Heart left ventricle (tissue), 16 donors: ENCODE data around the gene TMEM132A. TPM values are rescaled to one million over a fixed set of nuclear protein-coding genes. Genes with fewer than 3 reads are reported as not detected.
A peak's percentile ranks its signal among the peaks of the same experiment; 100 is the strongest.

Source experiments
- ATAC-seq, 4 donors: fragments of 200-7000 bp; cut with Tn5 transposase; one replicate each; pipeline ENCODE4 v1.9.1; 2020 to 2022; ENCODE audit warnings: moderate library complexity in 4 of 4, mild to moderate bottlenecking in 3 of 4, moderate number of reproducible peaks in 1 of 4
- DNase-seq, 5 donors: peaks; one replicate each; pipeline ENCODE4 v3.0.0-alpha.2; 2020
- H3K27ac ChIP-seq, 12 donors: fragments of 200-600 bp; sonication (generic) in 4 of 12; one replicate each; pipeline versions ENCODE4 v1.5.0 to v1.8.0; 2016 to 2022; ENCODE audit warnings: mild to moderate bottlenecking in 2 of 12
- H3K27me3 ChIP-seq, 9 donors: fragments of 200-600 bp; sonication (generic) in 2 of 9; one replicate each; pipeline versions ENCODE4 v1.5.1 to v1.8.0; 2016 to 2022; ENCODE audit warnings: mild to moderate bottlenecking in 3 of 9
- H3K36me3 ChIP-seq, 9 donors: fragments of 200-600 bp; sonication (generic) in 2 of 9; one replicate each; pipeline versions ENCODE4 v1.5.0 to v1.8.0; 2018 to 2022; ENCODE audit warnings: mild to moderate bottlenecking in 2 of 9
- H3K4me1 ChIP-seq, 12 donors: fragments of 200-600 bp; sonication (generic) in 4 of 12; one replicate each; pipeline versions ENCODE4 v1.5.0 to v1.8.0; 2016 to 2022; ENCODE audit warnings: mild to moderate bottlenecking in 3 of 12
- H3K4me3 ChIP-seq, 12 donors: fragments of 200-600 bp; sonication (generic) in 4 of 12; one replicate each; pipeline versions ENCODE4 v1.5.0 to v1.8.0; 2017 to 2022; ENCODE audit warnings: mild to moderate bottlenecking in 9 of 12, moderate library complexity in 4 of 12
- H3K9me3 ChIP-seq, 12 donors: fragments of 200-600 bp; sonication (generic) in 4 of 12; one replicate each; pipeline versions ENCODE4 v1.5.0 to v1.8.0; 2016 to 2022; ENCODE audit warnings: mild to moderate bottlenecking in 1 of 12
- CTCF ChIP-seq, 12 donors: fragments of 200-600 bp; sonication (generic) in 4 of 12; IDR thresholded peaks; one replicate each; pipeline versions ENCODE4 v1.5.0 to v1.8.0; 2018 to 2022; ENCODE audit warnings: antibody characterized with exemption in 12 of 12, mild to moderate bottlenecking in 5 of 12
- POLR2A ChIP-seq, 2 donors: fragments of 450-650 bp; IDR thresholded peaks; one replicate each; pipeline ENCODE4 v1.6.1; 2017; ENCODE audit warnings: antibody characterized with exemption in 2 of 2, mild to moderate bottlenecking in 2 of 2, moderate library complexity in 2 of 2
- WGBS, 4 donors: extraction: QIAGEN DNeasy Blood & Tissue Kit in 2 of 4; methylation state at CpG; one replicate each; pipeline versions ENCODE4 v1.1.5 to v1.1.7; 2013 to 2018; 5-methylcytosine and 5-hydroxymethylcytosine counted together
- intact Hi-C, 10 donors: fragments of 100-400 bp; cut with DNase I; formaldehyde crosslinking; loops; one replicate each; pipeline versions ENCODE4 v1.11.1 to v1.14.2; 2022
- polyA plus RNA-seq, 2 donors: library from polyadenylated mRNA; stranded (reverse); fragments of 200-250 nt; gene quantifications; one replicate each; pipeline ENCODE4 v1.2.3, GENCODE V29; 2013
- total RNA-seq, 9 donors: library from RNA; depleted of rRNA in 2 of 9; stranded (reverse); fragments of >200 nt in 2 of 9; fragmentation: NEBNext Ultra II Directional in 3 of 9; extraction: Animal tissue kit (Norgen Biotek cat#: 25700) in 3 of 9; gene quantifications; one replicate each; pipeline versions ENCODE4 v1.1.0 to v1.2.4, GENCODE V29; 2016 to 2023
- donor health status: ischemic (EF 13 %, LVEDD 7.1; RV severe dilation, severe dysfunction).
- donor health status: healthy with polysubstance abuse.
- donor health status: DM: no; HTN: yes; CAD: no.
- donor health status: DM: no; HTN: no; CAD: no.
- donor health status: ischemic (EF 25% LVEDD 6.9; RV normal size, moderate dysfunction).
- donor health status: ischemic (EF 25% LVEDD 5.7; RV mildly dilated, moderate dysfunction).
- donor health status: healthy.
- donor health status: DM: yes; HTN: yes; CAD: no.
- donor health status: ischemic (EF 35%, LVEDD 5.7; RV mildly dilated, moderate dysfunction).
- donor health status: nonischemic (EF 11% LVEDD 7.7; RV severe dilation, severe dysfunction).
- donor health status: DM: yes; HTN: yes; CAD: no.
- donor health status: PGD.
- donor health status: ischemic (EF 29% LVEDD 5.4; RV normal size, mild dysfunction).
- donor health status: nonischemic (EF 23%, LVEDD 6.1; RV moderate dilation, normal function).

The TMEM132A gene
- total and polyA plus RNA-seq, 11 donors, result 3.1 to 16.1 (median 8.5) TPM

DNA sequence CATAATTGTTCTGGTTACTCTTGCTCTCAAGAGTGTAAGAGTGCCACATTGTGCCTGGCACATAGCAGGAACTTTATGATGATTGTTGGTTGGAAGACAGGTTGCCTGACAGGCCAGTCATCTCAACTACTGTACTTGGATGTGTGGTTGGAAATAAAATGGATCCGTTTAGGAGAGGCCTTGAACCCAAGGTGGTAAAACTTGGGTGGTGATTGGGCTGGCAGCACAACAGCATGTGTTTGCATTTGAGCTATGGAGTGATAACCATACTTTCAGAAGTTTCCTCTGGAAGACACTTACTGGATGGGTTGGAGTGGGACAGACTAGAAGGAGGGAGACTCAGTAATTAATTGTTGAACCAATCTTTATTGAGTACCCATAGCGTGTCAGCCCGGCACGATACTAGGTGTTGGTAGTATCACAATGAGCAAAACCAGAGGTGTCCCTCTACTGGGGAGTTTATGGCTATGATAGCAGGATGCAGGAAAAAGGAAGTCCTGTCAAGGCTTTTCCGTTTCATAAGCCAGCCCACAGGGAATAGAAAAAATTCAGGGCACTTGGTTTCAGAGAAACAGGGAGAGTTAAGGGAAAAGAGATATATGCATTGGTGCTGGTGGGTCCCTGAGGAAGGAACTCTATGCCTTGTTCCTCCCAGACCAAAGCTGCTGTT lies 13.4 kb upstream of the TMEM132A start:
- DNase-seq (no peak), ATAC-seq (no peak)
- H3K36me3 ChIP-seq, result no peaks in the 10 kb centered on the region
- 42 to 50% (median 44%) methylated on average over 5 of the region's 5 CpGs for WGBS, 4 donors
- TF ChIP-seq POLR2A (IDR thresholded peaks at IDR 0.05), result peak in 1 of 2 donors; percentile 25
- TF ChIP-seq CTCF (IDR thresholded peaks at IDR 0.05), result peak in 8 of 12 donors; percentile 8 to 45 (median 24)
- H3K9me3 ChIP-seq, result no peaks in the 10 kb centered on the region
- intact Hi-C loops, result loop anchor here in 1 of 10 donors (5.0 kb wide), 1 partner anchor 41 kb away; the partner anchor contains the start of gene SLC15A3
- no peaks in the 10 kb centered on the region for H3K27me3 ChIP-seq
- no peak overlapping the region for H3K4me3 ChIP-seq
- H3K27ac ChIP-seq, result peak overlapping the region in 10 of 12 donors; percentile 1 to 81 (median 46)
- H3K4me1 ChIP-seq, result peaks cover 0 to 60% (median 34%) of the 10 kb centered on the region in 12 donors

- H3K4me3 ChIP-seq, result peak overlapping the region in 1 of 12 donors; percentile 76
- DNase-seq (no peak), ATAC-seq (no peak)
- intact Hi-C loops, result loop anchor here in 1 of 10 donors (5.0 kb wide), 1 partner anchor 40 kb away; the partner anchor contains the start of gene SLC15A3
- no peak for TF ChIP-seq POLR2A (IDR thresholded peaks at IDR 0.05)
- TF ChIP-seq CTCF (IDR thresholded peaks at IDR 0.05), result no peak
- H3K4me1 ChIP-seq, result peaks cover 0 to 70% (median 44%) of the 10 kb centered on the region in 12 donors
- no peaks in the 10 kb centered on the region for H3K27me3 ChIP-seq
- no peaks in the 10 kb centered on the region for H3K36me3 ChIP-seq
- 67 to 79% (median 76%) methylated on average over 10 to 12 of the region's 12 CpGs for WGBS, 4 donors
- H3K27ac ChIP-seq, result peak overlapping the region in 10 of 12 donors; percentile 75 to 98 (median 94)
- H3K9me3 ChIP-seq, result no peaks in the 10 kb centered on the region
Observed at GRCh38 chr11:60912223-60912850, 11.9 kb upstream of the TMEM132A start.

GRCh38 chr11:60912851-60913528 lies 11.3 kb upstream of the TMEM132A start:
- no peak for DNase-seq
- H3K27me3 ChIP-seq, result no peaks in the 10 kb centered on the region
- no peaks in the 10 kb centered on the region for H3K9me3 ChIP-seq
- intact Hi-C loops, result loop anchor here in 1 of 10 donors (5.0 kb wide), 1 partner anchor 39 kb away; the partner anchor contains the start of gene SLC15A3
- WGBS, 4 donors, result 57 to 72% (median 58%) methylated on average over 20 to 22 of the region's 22 CpGs
- H3K36me3 ChIP-seq, result no peaks in the 10 kb centered on the region
- H3K4me3 ChIP-seq, result peak overlapping the region in 10 of 12 donors; percentile 67 to 95 (median 81)
- TF ChIP-seq CTCF (IDR thresholded peaks at IDR 0.05) (no peak), POLR2A (IDR thresholded peaks at IDR 0.05) (no peak)
- peak overlapping the region; percentile 75 to 98 (median 94) for H3K27ac ChIP-seq
- peaks cover 0 to 75% (median 46%) of the 10 kb centered on the region in 12 donors for H3K4me1 ChIP-seq
- no peak for ATAC-seq
